ENCODE data around the gene GRIA2.

- TF ChIP-seq SUZ12 (IDR thresholded peaks at IDR 0.05; ENCODE audit: extremely low read depth, insufficient read depth, insufficient read length) (no peak), YY1 (IDR thresholded peaks at IDR 0.05; ENCODE audit: insufficient read depth, insufficient read length) (no peak), ZNF274 (IDR thresholded peaks at IDR 0.05; ENCODE audit: low read depth, low read length) (no peak)
Observed at GRCh38 chr4:157314906-157315305, 94.4 kb downstream of the GRIA2 start.

All from NT2/D1 (cell line).